Measurements from ENCODE around the gene CLEC16A.

Gene CLEC16A

DNA sequence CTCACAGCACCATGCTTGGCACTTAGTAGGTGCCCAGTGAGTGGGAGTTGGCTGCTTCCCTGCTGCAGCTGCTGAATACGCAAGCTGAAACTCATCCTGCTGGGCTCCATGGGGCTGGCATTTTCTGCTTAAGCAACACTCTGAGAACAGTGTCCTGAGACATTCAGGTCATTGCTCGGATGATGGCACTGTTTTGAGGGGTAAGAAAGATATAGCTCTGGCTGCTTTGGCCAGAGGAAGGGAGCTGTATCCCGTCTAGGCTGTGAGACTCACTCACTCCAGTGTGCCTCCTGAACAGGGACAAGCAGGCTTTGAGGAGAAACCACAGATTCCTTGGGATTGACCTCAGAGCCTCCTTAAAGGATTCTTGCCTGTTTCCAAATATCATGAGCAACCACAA is 120.5 kb downstream of the CLEC16A start:
- no peak for DNase-seq

DNA sequence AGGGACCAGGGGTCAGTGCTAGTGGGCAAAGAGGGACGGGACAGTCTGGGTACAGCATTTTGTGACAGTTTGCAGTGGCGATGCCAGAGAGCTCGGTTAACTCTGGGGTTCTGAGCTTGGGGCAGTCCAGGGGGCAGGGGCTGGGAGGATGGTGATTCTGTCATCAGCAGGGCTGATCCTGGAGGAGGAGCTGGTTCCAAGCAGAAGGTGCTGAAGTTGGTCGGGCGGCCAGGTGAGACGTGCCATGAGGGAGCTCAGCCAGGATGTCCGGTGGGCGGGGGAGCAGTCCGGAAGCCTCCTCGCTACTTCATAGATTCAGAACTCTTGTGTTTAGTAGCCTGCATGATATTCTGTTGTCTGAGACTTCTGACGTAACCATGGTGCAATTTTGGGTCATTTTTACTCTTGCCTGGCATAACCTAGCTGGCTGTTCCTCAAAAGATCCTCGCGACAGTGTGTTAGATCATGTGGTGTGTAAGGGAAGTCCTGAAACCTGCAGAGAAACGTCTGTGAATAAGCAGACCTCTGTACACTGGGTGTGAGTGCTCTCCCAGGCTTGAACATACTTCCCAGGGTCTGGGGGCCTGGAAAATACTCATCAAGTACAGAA is 122.0 kb downstream of the CLEC16A start:
- DNase-seq = no peak

DNA sequence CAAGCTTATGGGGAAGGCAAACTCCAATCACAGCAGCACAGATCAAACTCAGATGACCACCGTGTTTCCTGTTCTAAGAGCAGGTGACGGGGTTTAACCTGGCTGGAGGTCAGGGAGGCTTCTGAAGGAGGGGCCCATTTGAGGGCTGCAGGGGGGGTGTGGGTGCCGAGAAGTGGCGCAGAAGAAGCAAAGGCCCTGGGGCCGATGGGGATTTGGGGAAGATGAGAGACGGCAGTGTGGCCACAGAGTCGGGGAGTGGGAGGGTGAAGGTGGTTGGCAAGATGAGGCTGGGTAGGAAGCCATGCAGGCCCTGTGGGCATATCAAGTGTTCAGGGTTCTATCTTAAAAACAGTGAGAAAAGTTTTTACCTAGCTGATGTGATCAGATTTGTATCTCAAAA is 122.9 kb downstream of the CLEC16A start:
- no peak for DNase-seq

DNA sequence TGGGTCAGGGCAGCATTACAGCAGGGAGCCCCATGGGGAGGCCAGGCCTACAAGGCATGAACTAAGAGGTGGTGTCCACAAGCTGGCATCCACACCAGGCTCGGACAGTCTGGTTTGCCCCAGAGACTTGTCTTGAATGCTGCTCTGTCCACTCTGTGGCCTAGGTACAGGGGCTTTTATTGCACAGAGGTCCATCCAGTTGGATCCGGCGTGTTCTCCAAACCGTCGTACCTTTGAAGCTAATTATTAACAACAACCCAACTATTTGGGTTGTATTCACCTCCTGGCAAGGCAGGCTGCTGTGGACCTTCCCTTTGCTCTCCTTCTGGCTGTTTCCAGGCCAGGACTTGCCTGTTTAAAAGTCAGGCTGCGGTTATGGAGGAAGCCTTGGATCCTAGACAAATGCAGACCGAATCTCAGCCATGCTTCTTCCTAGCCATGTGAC is 123.4 kb downstream of the CLEC16A start:
- DNase-seq = no peak

DNA sequence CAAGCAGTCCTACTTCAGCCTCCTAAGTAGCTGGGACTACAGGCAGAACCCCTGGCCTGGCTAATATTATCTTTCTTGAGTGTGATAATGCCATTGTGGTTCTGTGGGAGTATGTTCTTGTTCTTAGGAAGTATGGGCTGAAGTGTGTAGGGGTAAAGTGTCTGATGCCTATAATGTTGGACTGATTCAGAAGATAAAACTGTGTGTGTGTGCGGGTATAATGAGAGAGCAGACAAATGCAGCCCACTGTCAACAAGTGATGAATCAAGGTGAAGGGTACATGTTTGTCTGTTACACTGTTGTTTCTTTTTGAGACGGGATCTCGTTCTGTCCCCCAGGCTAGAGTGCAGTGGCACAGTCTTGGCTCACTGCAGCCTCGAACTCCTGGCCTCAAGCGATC is 127.5 kb downstream of the CLEC16A start:
- DNase-seq = no peak

DNA sequence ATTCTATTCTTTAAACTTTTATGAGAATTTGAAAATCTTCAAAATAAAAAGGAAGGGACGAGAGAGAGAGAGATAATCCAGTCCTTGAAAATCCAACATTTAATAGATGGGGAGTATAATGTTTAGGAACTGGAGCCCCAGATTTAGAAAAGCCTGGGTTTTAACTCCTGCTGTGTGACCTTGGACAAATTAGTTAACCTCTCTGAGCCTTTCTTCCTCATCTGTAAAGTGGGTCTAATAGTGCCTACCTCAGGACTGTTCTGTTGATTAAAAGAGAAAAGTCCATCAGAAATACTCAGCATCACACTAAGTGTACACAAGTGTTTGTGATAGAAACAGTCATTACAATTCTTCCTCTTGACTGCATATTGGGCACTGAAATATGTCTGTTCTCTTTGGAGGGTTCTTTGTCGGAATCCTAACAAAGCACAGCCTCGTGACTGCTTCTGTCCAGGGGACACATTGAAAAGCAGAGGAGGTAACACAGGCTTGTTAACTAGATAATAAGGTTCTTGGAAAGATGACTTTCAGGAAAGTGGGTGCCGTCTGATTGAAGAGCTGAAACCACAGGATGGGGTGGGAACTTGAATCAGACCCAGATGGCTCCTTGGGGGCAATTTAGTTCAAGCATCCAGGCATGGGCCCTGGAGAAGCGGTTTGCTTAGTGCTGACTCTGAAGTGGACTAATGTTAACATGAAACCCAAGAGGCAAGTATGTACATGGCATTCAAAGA is 128.2 kb downstream of the CLEC16A start:
- DNase-seq = no peak

DNA sequence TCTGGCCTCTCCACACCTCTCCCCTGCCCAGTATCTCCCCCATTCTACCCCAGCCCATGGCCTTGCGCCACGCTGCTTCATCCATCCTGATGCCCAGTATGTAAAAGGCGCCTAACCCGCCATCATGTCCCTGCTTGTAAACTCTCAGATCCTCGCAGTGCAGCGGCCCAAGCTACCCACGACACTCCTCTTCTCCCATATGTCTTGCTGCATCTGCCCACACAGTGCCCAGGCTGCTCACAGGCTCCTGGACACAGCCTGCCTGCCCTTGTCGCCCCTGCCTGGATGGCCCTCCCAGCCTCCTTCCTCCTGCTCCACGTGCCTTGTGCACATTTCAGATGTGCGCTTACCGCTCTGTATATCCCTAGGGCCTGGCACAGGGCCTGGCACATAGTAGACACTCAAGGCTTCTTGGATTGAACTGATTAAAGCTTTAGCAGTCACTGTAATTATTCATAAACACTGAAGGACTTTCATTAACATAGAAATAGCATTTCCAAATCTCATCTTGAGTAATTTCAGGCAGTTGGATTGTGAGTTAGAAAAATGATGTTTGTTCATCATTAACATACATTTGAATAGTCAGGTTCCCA is 129.1 kb downstream of the CLEC16A start:
- DNase-seq = no peak

DNA sequence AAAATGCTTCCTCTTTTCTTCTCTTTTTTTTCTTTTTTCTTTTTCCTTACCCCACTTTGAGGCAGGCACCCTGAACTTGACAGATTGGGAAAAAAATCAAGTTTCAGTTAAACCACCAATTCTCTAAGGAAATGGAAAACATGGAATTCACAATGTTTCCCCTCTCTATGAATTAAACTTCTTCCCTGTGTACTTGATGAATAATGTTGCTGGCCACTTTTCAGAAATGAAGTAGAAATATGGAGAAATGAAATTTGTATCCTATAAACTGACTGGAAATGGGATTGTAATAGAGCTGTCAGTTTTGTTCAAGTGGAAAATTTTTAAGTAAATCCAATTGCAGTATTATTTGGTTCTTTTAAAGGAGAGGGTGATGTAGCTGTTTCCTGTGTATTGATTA is 129.8 kb downstream of the CLEC16A start:
- no peak for DNase-seq

DNA sequence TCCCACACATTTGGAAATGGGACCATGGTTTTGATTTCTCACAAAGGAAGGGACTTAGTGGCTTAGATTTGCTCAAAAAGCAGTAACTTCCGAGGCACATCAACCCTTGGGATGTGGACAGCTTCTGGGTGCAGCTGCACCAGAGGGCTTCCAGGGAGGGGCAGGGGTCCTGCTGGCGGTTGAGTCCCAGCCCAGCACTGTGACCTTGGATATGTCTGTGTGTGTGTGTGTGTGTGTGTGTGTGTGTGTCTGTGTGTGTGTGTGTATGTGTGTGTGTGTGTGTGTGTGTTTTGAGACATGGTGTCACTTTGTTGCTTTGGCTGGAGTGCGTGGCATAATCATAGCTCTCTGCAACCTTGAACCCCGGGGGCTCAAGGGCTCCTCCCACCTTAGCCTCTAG is 130.8 kb downstream of the CLEC16A start:
- no peak for DNase-seq

DNA sequence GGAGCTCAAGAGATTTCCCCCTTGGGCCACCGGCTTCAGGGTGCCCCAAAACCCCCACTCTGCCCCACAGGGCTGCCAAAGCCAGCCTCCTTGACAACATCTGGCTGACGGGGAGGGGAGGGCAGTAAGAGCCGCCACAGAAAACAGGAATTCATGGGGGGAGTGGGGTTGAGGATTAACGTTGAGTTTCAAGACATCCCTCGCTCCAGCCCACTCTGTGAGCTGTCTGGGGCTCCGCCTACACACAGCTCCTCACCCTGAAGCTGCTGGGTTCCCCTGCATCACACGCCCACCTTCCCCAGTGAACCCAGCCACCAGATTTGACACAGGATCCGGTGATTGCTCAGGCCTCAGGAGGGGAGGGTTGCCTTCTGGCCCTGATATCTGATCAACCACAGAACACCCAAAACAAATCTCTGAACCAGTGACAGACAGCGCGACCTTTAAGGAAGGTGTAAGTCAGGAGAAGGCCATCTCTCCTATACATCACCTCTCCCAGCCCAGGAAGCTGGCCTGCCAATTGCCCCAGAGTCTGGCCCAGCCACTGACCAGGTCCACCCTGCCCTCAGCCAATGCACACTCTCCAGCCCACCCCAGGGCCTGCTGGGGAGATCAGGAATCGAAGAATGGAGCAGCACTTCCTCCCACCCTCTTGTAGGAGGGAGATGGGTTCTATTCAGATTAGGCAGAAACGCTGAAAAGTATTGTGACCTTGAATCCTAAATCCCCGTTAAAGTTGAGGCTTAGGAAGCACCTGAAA is 132.1 kb downstream of the CLEC16A start:
- no peak for DNase-seq

DNA sequence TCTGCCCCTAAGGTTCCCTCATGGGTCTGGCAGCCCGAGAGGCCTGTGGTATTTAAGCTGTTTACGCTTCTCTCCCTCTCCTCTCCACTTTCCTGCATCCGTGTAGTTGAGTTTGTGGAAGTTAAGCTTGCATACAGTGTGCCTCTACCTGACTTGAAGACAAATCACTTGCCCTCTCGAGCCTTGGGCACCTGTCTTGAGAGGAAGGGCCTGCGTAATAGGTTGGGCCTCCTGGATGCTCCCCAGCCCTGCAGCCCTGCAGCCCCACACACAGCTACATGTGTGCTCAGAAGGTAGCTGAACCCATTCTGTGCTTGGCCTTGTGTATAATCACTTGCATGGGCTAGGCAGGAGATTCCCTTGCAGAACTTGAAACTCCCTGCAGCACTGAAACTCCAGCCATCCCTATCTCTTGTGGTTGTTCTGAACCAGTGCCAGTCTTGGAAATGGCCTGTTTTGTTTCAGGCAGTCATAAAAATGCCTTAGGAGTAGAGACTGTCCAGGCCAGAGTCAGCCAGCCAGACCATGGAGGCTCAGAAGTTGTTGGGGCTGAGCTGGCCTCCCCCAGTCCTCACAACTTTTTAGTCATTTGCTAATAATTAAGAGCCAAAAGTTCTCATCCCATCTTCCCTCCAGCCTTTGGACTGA is 134.6 kb downstream of the CLEC16A start:
- no peak for DNase-seq

DNA sequence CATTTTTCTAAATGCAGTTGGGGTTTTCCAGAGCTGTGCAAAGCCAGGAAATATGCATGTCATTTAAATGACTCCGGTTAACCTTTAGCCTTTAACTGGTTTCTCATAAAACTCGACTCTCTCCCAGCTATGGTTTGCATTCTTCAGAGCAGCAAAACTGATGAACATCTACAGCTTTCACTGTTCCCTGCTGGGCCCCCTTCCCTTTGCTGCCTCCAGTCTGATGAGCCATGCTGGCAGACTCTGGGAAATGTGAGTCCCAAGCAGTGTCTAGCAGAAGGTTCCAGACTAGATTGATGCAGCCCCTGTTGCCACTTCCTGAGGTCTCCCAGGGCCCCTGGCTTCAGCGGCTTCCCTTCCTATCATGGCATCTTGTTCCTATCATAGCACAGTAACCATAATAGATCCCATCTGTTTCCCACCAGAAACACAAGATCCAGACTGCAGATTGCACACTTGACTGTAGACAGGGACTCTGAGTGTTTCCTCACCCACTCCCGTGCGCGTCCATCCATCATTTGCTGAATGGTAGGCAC is 135.4 kb downstream of the CLEC16A start:
- no peak for DNase-seq

DNA sequence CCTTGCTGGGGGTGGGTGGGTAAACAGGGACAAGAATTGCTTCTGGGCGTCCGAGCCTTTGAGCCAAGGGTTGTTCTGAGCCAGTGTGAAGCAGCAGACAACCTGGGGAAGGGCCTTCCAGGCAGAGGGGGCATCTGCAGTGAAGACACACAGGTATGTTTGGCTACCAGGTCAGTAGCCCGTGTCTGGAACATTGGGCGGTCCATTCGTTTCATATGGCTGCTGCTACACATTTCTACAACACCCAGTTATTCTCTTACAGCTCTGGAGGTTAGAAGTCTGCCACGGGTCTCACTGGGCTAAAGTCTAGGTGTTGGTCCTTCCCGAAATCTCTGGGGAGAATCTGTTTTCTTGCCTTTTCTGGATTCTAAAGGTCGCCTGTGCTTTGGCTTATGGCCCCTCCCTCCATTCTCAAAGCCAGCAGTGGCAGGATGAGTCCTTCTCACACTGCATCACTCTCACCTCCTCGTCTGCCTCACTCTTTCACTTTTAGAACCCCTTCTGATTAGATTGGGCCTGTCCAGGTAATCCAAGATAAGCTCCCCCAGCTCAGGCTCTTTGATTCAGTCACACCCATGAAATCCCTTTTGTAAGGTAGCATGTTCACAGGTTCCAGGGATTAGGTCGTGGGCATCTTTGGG is 136.1 kb downstream of the CLEC16A start:
- no peak for DNase-seq

DNA sequence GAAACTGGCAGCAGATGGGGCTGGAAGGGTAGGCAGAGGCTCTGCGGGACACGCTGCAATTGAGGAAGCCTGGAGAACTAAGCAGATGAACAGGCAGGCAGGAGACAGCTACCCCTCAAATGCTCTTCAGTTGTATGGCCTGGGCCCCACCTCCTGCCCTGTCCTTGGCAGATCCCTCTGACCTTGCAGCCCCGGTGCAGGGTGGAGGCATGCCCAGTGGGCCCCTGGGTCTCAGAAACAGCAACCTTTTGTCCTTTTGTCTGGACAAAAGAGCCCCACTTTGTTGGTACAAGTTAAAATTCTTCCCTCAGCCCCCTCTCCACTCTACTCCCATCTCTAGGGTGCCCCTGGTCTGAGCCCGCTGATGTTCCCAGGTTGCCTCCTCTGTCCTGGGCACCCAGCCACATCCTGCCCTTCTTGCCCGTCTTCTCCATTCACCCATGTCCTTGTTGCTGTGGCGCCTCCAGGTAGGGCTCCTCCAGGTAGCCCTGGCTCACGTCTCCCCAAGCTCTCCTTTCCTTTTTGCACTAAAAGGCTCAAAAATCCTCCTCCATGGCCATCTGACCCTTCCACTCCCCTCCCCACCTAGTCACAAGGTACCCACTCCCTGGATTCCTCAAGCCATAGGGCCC is 136.8 kb downstream of the CLEC16A start:
- no peak for DNase-seq

DNA sequence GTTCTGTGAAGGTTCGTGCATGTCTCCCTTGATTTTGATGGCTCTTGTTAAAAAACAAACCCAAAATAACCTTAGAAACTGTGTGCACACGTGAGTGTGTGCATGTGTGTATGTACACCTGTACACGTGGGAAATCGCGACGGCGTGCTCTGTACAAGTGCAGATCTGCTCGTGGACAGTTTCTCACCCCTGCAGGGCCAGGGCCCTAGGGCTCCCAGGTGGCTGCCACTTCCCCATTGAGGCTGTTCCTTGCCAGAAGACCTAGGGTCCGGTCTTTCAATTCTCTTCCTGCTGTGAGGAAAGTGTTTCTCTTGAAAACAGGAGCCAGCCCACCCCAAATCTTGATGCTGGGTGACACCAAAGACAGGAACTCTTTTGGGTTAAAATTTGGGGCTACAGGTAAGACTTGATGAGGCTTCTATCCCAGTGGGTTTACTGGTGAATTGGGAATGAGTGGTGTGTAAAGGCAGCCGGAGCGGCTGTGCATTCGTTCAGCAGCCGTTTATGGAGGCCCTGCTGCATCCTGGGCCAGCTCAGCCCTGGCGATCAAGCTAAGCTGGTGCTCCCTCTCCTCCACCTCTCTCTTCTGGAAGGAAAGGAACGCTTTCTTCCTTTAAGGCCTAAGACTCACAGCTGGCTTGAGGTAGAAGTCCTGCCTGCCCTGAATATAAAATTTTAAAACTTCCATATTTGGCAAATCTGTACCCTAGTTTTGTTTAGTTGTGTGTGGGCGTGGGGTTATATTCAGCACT is 137.9 kb downstream of the CLEC16A start:
- DNase-seq = no peak

DNA sequence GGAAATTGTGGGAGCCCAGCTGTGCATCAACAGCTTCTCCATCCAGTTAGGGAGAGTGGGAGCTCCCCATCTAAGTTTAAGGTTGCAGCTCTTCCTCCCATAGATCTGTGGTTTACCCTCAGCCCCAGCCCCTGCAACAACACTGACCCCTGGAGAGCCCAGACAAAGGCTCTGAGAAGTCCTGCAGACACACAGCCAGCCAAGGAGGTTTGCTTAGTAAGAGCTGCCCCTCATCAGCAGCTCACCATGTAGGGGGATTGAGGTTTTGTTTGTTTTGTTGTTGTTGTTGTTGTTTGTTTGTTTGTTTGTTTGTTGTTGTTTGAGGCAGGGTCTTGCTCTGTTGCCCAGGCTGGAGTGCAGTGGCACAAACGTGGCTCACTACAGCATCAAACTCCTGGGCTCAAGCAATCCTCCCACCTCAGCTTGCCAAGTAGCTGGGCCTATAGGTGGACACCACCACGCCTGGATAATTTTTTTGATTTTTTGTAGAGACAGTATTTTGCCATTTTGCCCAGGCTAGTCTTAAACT is 138.6 kb downstream of the CLEC16A start:
- DNase-seq = no peak

DNA sequence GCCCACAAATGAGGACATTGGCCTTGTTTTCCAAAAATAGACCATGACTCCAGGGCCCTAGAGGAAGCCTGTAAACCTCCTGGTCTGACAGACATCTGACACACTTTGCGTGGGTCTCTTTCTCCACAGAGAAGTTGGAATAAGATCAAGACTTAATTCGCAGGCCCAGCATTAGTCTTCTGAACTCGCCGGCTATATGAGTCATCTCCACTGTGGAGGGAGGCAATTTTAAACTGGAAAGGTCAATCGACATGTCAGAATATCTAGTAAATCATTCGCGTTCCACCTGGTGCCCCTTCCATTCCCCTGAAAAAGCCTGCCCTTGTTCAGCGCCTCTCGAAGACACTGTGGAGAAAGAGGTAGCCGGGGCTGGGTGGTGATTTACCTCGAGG is 140.1 kb downstream of the CLEC16A start:
- DNase-seq = no peak

DNA sequence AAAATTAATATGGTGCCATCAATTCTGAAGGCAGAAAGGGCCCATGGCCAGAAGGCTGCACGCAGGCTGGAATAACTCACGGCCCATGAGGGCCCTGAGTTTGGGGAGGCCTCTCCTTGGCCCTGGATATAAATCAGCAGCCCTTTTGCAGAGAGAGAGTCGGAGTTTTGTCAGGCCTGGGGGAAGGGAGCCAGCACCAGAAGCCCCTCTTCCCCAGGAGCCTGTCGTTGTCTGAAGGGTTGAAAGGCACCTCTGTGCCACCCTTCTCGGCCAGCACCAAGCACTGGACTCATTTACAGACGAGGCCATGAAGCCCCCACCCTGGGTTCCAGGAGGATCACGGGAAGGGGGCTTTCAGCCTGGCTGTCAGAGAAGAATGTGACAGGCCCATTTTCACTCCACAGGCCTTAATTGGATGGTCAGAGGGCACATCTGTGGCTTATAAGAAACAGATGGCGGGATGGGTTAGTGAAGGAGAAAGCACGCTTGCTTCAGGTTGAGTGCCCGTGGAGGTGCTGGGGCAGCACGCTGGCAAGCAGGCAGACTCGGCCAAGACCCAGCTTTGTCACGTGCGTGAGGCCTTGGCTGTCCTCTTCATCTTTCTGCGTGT is 140.6 kb downstream of the CLEC16A start:
- peak; percentile 82 for DNase-seq

DNA sequence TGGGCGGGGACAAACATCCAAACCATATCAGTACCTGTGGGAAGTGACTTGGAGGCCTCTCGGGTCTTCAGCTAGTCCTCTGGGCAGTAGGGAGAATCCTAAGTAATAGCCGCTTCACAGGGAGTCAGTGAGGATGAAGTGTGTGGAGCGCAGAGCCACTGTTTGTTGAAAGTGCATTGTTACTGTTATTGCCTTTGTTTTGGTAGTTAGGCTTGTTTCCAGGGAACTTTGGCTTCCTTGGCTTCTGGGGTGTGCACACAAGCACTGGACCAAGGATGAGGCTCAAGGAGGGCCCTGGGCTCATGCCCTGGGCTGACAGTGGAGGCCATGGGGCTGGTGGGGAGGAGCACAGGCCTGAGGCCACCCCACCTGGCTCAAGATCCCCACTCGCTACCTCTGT is 141.6 kb downstream of the CLEC16A start:
- no peak for DNase-seq

DNA sequence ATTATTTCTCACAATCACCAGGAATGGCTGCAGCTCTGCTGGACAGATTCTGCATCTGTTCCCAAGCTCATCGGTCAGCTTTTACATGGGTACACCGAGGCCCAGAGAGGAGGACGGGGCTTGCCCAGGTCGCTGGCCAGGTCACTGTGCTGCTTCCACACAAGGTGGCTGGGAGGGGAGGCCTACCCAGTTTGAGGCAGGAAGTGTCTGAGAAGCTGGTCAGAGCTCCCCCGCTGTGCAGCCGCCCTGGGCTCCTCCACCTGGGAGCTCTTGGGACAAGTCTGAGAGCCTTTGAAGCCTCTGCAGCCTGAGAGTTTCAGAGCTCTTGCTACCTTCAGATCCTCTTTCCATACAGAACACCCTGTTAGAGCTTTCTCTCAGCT is 143.3 kb downstream of the CLEC16A start:
- no peak for DNase-seq
